HEK293 (cell line): ENCODE data around the gene MAP3K5.

Experiments used
- CTCF ChIA-PET: fragments of 350-600 bp; formaldehyde crosslinking; extraction: SDS; loops from one replicate; lab custom pipeline; 2021; ENCODE audit warnings: antibody characterized with exemption; lab: Yijun Ruan, JAX
- POLR2A ChIA-PET: fragments of 300-600 bp; formaldehyde crosslinking; extraction: SDS; loops from one replicate; lab custom pipeline; 2020; ENCODE audit warnings: antibody characterized with exemption, inconsistent platforms; lab: Yijun Ruan, JAX
- H3K27ac ChIP-seq: fragments of 200-500 bp; sonication (Bioruptor generic); 2 replicates; pipeline ENCODE4 v1.5.1; 2014; ENCODE audit warnings: low read depth, low read length, control low read depth, inconsistent platforms; ENCODE audit errors: extremely low read depth
- H3K36me3 ChIP-seq, 2 experiments: fragments of 200-500 bp in 1 of 2; sonication (Bioruptor generic) in 1 of 2; 1 replicate in 1 of 2; 2 replicates in 1 of 2; pipeline ENCODE4 v1.5.1; 2014 to 2017; ENCODE audit warnings: inconsistent platforms in 2 of 2, low read length in 2 of 2; ENCODE audit not compliant: control insufficient read depth in 2 of 2, insufficient read depth in 1 of 2
- H3K4me1 ChIP-seq: fragments of 200-500 bp; sonication (Bioruptor generic); 2 replicates; pipeline ENCODE4 v1.5.1; 2014; ENCODE audit warnings: mild to moderate bottlenecking, low read length, inconsistent platforms; ENCODE audit not compliant: control insufficient read depth, insufficient read depth
- H3K4me3 ChIP-seq: 2 replicates; pipeline ENCODE4 v1.5.1; 2011; ENCODE audit warnings: low read depth, mild to moderate bottlenecking, control low read depth, low read length, moderate library complexity
- H3K9me3 ChIP-seq: fragments of 200-500 bp; sonication (Bioruptor generic); 2 replicates; pipeline ENCODE4 v1.5.1; 2014; ENCODE audit warnings: low read depth, low read length, inconsistent platforms; ENCODE audit not compliant: control insufficient read depth, insufficient read depth
- SP2 ChIP-seq: fragments of 450-650 bp; formaldehyde crosslinking; IDR thresholded peaks from 2 replicates; pipeline ENCODE4 v1.5.1; 2016; ENCODE audit warnings: missing biosample characterization, missing genetic modification characterization
- WT1 ChIP-seq: fragments of 450-650 bp; formaldehyde crosslinking; IDR thresholded peaks from 2 replicates; pipeline ENCODE4 v1.5.1; 2016; ENCODE audit warnings: missing biosample characterization, missing genetic modification characterization
- ZFP37 ChIP-seq: fragments of 450-650 bp; formaldehyde crosslinking; IDR thresholded peaks from 2 replicates; pipeline ENCODE4 v1.5.1; 2016; ENCODE audit warnings: missing biosample characterization, missing genetic modification characterization
- ZNF146 ChIP-seq: fragments of 450-650 bp; formaldehyde crosslinking; IDR thresholded peaks from 2 replicates; pipeline ENCODE4 v1.5.1; 2016; ENCODE audit warnings: missing biosample characterization, missing genetic modification characterization
- ZNF175 ChIP-seq: fragments of 450-650 bp; formaldehyde crosslinking; IDR thresholded peaks from 2 replicates; pipeline ENCODE4 v1.5.1; 2016; ENCODE audit warnings: missing biosample characterization, missing genetic modification characterization
- ZNF24 ChIP-seq: fragments of 450-650 bp; formaldehyde crosslinking; IDR thresholded peaks from 2 replicates; pipeline ENCODE4 v1.5.1; 2016; ENCODE audit warnings: missing biosample characterization, missing genetic modification characterization
- ZNF248 ChIP-seq: fragments of 450-650 bp; formaldehyde crosslinking; IDR thresholded peaks from 2 replicates; pipeline ENCODE4 v1.5.1; 2017; ENCODE audit warnings: missing biosample characterization, missing genetic modification characterization
- ZNF292 ChIP-seq: fragments of 450-650 bp; formaldehyde crosslinking; IDR thresholded peaks from 2 replicates; pipeline ENCODE4 v1.5.1; 2016; ENCODE audit warnings: low read depth, missing biosample characterization, missing genetic modification characterization, borderline replicate concordance
- ZNF311 ChIP-seq: fragments of 450-650 bp; formaldehyde crosslinking; IDR thresholded peaks from 2 replicates; pipeline ENCODE4 v1.5.1; 2017; ENCODE audit warnings: missing biosample characterization, missing genetic modification characterization, borderline replicate concordance
- ZNF426 ChIP-seq: fragments of 450-650 bp; formaldehyde crosslinking; IDR thresholded peaks from 2 replicates; pipeline ENCODE4 v1.5.1; 2017; ENCODE audit warnings: missing biosample characterization, missing genetic modification characterization, mild to moderate bottlenecking, inconsistent platforms, moderate library complexity
- ZNF433 ChIP-seq: fragments of 450-650 bp; formaldehyde crosslinking; IDR thresholded peaks from 2 replicates; pipeline ENCODE4 v1.5.1; 2016; ENCODE audit warnings: missing biosample characterization, missing genetic modification characterization, low read depth
- ZNF473 ChIP-seq: fragments of 450-650 bp; formaldehyde crosslinking; IDR thresholded peaks from 2 replicates; pipeline ENCODE4 v1.5.1; 2017; ENCODE audit warnings: missing biosample characterization, missing genetic modification characterization
- ZNF548 ChIP-seq: fragments of 450-650 bp; formaldehyde crosslinking; IDR thresholded peaks from 2 replicates; pipeline ENCODE4 v1.5.1; 2016; ENCODE audit warnings: missing biosample characterization, missing genetic modification characterization
- ZNF561 ChIP-seq: fragments of 450-650 bp; IDR thresholded peaks from 2 replicates; pipeline ENCODE4 v1.5.1; 2018; ENCODE audit warnings: missing biosample characterization, missing genetic modification characterization, borderline replicate concordance
- ZNF701 ChIP-seq: fragments of 450-650 bp; formaldehyde crosslinking; IDR thresholded peaks from 2 replicates; pipeline ENCODE4 v1.5.1; 2016; ENCODE audit warnings: missing biosample characterization, missing genetic modification characterization
- ZSCAN16 ChIP-seq: fragments of 450-650 bp; formaldehyde crosslinking; IDR thresholded peaks from 2 replicates; pipeline ENCODE4 v1.5.1; 2016; ENCODE audit warnings: missing biosample characterization, missing genetic modification characterization
- ZSCAN23 ChIP-seq: fragments of 450-650 bp; formaldehyde crosslinking; IDR thresholded peaks from 2 replicates; pipeline ENCODE4 v1.5.1; 2016; ENCODE audit warnings: missing biosample characterization, missing genetic modification characterization
- TF ChIP-seq, protein P1 (sequence below): fragments of 450-650 bp; formaldehyde crosslinking; IDR thresholded peaks from 2 replicates; pipeline ENCODE4 v1.5.1; 2017; ENCODE audit warnings: missing biosample characterization, missing genetic modification characterization
- TF ChIP-seq, protein P2 (sequence below): fragments of 450-650 bp; formaldehyde crosslinking; IDR thresholded peaks from 2 replicates; pipeline ENCODE4 v1.5.1; 2016; ENCODE audit warnings: missing biosample characterization, missing genetic modification characterization, low read depth
- TF ChIP-seq, protein P3 (sequence below): fragments of 450-650 bp; formaldehyde crosslinking; IDR thresholded peaks from 2 replicates; pipeline ENCODE4 v1.5.1; 2016; ENCODE audit warnings: missing biosample characterization, missing genetic modification characterization
- TF ChIP-seq, protein P4 (sequence below): fragments of 450-650 bp; formaldehyde crosslinking; IDR thresholded peaks from 2 replicates; pipeline ENCODE4 v1.5.1; 2016; ENCODE audit warnings: missing biosample characterization, missing genetic modification characterization, borderline replicate concordance
- TF ChIP-seq, protein P5 (sequence below): fragments of 450-650 bp; formaldehyde crosslinking; IDR thresholded peaks from 2 replicates; pipeline ENCODE4 v1.5.1; 2017; ENCODE audit warnings: missing biosample characterization, missing genetic modification characterization
- TF ChIP-seq, protein P6 (sequence below): fragments of 450-650 bp; formaldehyde crosslinking; IDR thresholded peaks from 2 replicates; pipeline ENCODE4 v1.5.1; 2016; ENCODE audit warnings: missing biosample characterization, missing genetic modification characterization
- TF ChIP-seq, protein P7 (sequence below): fragments of 450-650 bp; formaldehyde crosslinking; IDR thresholded peaks from 2 replicates; pipeline ENCODE4 v1.5.1; 2016; ENCODE audit warnings: missing biosample characterization, missing genetic modification characterization

The MAP3K5 gene

DNA sequence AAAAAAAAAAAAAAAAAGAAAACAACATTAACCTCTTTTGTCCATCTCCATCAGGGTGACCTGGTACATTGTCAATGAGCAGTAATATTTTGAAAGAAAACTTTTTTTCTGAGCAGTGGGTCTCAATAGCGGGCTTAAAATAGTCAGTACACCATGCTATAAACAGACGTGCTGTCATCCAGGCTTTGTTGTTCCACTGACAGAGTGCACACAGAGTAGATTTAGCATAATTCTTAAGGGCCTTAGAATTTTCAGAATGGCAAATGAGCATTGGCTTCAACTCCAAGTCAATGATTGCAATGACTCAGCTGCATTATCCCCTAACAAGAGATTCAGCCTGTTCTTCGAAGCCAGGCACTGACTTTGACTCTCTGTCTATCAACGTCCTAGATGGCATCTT is 277.7 kb downstream of the MAP3K5 start:
- POLR2A ChIA-PET: no interaction called here
- CTCF ChIA-PET: interaction anchor here (1.4 kb wide), 1 partner anchor 10 kb away, joined by 4 read pairs; no protein-coding TSS in a partner anchor
- Histone ChIP-seq H3K36me3 (no peaks in the 10 kb centered on the region; a peak in 1 of 3 replicates), H3K9me3 (no peaks in the 10 kb centered on the region), H3K27ac (no peak overlapping the region), H3K4me1 (0 out of 2 replicates have a peak, but pooled peaks cover 7% of the 10 kb centered on the region), H3K4me3 (no peak overlapping the region)
- TF ChIP-seq ZNF561 (tag by site-specific recombination) (no peak), ZNF146 (no peak), ZNF248 (tag by site-specific recombination) (no peak), ZNF175 (no peak), ZSCAN16 (tag by site-specific recombination) (no peak), ZNF311 (no peak), SP2 (no peak), ZNF24 (tag by site-specific recombination) (no peak), ZNF433 (tag by site-specific recombination) (no peak), ZNF292 (tag by site-specific recombination) (no peak), ZNF701 (tag by site-specific recombination) (no peak)
- TF ChIP-seq, protein P1, sequence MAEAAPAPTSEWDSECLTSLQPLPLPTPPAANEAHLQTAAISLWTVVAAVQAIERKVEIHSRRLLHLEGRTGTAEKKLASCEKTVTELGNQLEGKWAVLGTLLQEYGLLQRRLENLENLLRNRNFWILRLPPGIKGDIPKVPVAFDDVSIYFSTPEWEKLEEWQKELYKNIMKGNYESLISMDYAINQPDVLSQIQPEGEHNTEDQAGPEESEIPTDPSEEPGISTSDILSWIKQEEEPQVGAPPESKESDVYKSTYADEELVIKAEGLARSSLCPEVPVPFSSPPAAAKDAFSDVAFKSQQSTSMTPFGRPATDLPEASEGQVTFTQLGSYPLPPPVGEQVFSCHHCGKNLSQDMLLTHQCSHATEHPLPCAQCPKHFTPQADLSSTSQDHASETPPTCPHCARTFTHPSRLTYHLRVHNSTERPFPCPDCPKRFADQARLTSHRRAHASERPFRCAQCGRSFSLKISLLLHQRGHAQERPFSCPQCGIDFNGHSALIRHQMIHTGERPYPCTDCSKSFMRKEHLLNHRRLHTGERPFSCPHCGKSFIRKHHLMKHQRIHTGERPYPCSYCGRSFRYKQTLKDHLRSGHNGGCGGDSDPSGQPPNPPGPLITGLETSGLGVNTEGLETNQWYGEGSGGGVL (tag by site-specific recombination): no peak
- TF ChIP-seq, protein P2, sequence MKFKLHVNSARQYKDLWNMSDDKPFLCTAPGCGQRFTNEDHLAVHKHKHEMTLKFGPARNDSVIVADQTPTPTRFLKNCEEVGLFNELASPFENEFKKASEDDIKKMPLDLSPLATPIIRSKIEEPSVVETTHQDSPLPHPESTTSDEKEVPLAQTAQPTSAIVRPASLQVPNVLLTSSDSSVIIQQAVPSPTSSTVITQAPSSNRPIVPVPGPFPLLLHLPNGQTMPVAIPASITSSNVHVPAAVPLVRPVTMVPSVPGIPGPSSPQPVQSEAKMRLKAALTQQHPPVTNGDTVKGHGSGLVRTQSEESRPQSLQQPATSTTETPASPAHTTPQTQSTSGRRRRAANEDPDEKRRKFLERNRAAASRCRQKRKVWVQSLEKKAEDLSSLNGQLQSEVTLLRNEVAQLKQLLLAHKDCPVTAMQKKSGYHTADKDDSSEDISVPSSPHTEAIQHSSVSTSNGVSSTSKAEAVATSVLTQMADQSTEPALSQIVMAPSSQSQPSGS (tag by site-specific recombination): no peak
- TF ChIP-seq, protein P3, sequence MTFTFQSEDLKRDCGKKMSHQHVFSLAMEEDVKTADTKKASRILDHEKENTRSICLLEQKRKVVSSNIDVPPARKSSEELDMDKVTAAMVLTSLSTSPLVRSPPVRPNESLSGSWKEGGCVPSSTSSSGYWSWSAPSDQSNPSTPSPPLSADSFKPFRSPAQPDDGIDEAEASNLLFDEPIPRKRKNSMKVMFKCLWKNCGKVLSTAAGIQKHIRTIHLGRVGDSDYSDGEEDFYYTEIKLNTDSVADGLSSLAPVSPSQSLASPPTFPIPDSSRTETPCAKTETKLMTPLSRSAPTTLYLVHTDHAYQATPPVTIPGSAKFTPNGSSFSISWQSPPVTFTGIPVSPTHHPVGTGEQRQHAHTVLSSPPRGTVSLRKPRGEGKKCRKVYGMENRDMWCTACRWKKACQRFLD: no peak

DNA sequence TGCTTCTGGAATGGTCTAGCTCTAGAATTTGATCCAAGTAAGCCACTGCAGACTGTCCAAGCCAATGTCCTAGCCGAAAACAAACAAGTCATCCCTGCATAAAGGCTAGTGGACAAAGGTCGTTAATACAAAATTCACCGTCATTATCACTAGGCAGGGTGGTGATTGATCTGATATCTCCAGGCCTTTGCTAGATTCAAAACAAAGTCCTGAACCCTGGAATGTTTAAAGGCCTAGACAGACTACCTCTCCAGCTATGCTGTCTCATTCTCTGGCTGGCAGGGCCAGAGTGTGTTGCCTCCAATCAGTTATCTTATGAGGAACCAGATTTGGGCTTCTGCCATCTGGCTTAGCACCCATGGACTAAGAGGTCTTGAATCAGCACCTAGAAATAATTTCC is 280.4 kb downstream of the MAP3K5 start:
- POLR2A ChIA-PET: no interaction called here

More for the DNA sequence above, 280.4 kb downstream of the MAP3K5 start:
- TF ChIP-seq ZSCAN23 (no peak), ZNF426 (tag by site-specific recombination) (no peak), ZNF248 (tag by site-specific recombination) (no peak), WT1 (no peak), ZFP37 (no peak), ZNF548 (no peak), ZNF433 (tag by site-specific recombination) (no peak), ZNF473 (tag by site-specific recombination) (no peak)
- TF ChIP-seq, protein P4, sequence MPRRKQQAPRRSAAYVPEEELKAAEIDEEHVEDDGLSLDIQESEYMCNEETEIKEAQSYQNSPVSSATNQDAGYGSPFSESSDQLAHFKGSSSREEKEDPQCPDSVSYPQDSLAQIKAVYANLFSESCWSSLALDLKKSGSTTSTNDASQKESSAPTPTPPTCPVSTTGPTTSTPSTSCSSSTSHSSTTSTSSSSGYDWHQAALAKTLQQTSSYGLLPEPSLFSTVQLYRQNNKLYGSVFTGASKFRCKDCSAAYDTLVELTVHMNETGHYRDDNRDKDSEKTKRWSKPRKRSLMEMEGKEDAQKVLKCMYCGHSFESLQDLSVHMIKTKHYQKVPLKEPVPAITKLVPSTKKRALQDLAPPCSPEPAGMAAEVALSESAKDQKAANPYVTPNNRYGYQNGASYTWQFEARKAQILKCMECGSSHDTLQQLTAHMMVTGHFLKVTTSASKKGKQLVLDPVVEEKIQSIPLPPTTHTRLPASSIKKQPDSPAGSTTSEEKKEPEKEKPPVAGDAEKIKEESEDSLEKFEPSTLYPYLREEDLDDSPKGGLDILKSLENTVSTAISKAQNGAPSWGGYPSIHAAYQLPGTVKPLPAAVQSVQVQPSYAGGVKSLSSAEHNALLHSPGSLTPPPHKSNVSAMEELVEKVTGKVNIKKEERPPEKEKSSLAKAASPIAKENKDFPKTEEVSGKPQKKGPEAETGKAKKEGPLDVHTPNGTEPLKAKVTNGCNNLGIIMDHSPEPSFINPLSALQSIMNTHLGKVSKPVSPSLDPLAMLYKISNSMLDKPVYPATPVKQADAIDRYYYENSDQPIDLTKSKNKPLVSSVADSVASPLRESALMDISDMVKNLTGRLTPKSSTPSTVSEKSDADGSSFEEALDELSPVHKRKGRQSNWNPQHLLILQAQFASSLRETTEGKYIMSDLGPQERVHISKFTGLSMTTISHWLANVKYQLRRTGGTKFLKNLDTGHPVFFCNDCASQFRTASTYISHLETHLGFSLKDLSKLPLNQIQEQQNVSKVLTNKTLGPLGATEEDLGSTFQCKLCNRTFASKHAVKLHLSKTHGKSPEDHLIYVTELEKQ (tag by site-specific recombination): no peak
- TF ChIP-seq, protein P5, sequence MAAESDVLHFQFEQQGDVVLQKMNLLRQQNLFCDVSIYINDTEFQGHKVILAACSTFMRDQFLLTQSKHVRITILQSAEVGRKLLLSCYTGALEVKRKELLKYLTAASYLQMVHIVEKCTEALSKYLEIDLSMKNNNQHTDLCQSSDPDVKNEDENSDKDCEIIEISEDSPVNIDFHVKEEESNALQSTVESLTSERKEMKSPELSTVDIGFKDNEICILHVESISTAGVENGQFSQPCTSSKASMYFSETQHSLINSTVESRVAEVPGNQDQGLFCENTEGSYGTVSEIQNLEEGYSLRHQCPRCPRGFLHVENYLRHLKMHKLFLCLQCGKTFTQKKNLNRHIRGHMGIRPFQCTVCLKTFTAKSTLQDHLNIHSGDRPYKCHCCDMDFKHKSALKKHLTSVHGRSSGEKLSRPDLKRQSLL (tag by site-specific recombination): no peak
- TF ChIP-seq, protein P6, sequence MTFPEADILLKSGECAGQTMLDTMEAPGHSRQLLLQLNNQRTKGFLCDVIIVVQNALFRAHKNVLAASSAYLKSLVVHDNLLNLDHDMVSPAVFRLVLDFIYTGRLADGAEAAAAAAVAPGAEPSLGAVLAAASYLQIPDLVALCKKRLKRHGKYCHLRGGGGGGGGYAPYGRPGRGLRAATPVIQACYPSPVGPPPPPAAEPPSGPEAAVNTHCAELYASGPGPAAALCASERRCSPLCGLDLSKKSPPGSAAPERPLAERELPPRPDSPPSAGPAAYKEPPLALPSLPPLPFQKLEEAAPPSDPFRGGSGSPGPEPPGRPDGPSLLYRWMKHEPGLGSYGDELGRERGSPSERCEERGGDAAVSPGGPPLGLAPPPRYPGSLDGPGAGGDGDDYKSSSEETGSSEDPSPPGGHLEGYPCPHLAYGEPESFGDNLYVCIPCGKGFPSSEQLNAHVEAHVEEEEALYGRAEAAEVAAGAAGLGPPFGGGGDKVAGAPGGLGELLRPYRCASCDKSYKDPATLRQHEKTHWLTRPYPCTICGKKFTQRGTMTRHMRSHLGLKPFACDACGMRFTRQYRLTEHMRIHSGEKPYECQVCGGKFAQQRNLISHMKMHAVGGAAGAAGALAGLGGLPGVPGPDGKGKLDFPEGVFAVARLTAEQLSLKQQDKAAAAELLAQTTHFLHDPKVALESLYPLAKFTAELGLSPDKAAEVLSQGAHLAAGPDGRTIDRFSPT (tag by site-specific recombination): no peak
- TF ChIP-seq, protein P7, sequence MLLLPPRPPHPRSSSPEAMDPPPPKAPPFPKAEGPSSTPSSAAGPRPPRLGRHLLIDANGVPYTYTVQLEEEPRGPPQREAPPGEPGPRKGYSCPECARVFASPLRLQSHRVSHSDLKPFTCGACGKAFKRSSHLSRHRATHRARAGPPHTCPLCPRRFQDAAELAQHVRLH: no peak
- TF ChIP-seq, all 188 proteins: peak for 0
- H3K27ac ChIP-seq: no peak overlapping the region
- CTCF ChIA-PET: interaction anchor here (0.6 to 2.1 kb wide), 5 partner anchors 35 to 291 kb away, joined by 3 to 5 read pairs (median 4); partner anchors contain the start of gene MAP7
- H3K9me3 ChIP-seq: no peaks in the 10 kb centered on the region
- no peaks in the 10 kb centered on the region; a peak in 1 of 3 replicates for H3K36me3 ChIP-seq
- no peak overlapping the region for H3K4me3 ChIP-seq
- H3K4me1 ChIP-seq: no peaks in the 10 kb centered on the region
